ENCODE results near the gene PDCD4.

GRCh38 chr10:110898391-110898790 is 26.7 kb downstream of the PDCD4 start:
- TF ChIP-seq NR2C2 (CRISPR knock-in tag; IDR thresholded peaks at IDR 0.05) (no peak), ETV6 (CRISPR knock-in tag; IDR thresholded peaks at IDR 0.05) (no peak), CTCF (IDR thresholded peaks at IDR 0.05) (no peak), SP1 (CRISPR knock-in tag; conservative IDR thresholded peaks at IDR 0.05) (no peak), TEAD4 (CRISPR knock-in tag; IDR thresholded peaks at IDR 0.05) (no peak), TCF7 (CRISPR knock-in tag; IDR thresholded peaks at IDR 0.05; ENCODE audit: low read depth) (no peak)

All from WTC11 (cell line).